ENCODE measurements around the gene MDP1.
"Not testable (repeated sequence)": the region's sequence is repeated elsewhere in the genome, so short reads cannot be mapped to it uniquely, and the experiment has no call there.

Gene MDP1

DNA sequence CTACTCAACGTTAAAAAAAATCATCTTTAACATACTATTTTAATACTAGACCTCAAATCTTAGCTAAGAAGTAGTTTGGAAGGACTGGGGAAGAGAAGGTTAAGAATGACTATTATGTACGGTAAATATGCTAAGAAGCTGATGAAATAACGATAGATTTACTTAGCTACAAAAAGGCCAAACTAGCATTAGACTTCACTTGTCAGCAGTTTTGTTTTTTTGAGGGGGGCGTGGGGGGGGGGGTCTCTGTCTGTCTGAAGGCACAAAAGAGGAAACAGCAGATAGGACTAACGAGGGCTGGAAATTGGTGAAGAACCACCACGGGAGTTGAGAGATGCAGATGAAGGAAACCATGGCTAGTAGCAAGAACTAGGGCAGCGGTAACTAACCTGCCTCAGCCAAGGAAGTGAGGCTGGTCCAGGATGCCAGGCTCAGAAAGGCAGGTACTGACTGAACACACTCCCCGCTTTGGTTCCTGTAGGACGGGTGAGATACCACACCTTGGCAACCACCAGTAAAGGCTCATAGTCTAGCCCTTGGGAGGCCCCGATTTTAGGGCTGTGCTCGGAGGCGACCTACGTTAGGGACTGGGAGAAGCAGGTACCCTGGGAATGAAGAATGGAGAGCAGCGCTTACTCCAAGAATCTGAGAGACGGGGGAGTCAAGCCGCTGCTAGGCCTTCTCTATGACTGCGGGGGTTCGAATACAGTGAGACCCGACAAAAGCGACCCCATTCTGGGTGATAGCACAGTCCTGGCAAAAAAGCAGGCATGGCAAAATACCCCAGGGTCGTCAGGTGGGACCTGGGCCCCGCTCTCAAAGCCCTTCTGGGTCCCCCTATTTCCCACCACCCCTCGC, 15.6 kb upstream of the MDP1 start:
- peak overlapping the region; percentile 98 for H3K4me3 ChIP-seq (ENCODE audit: low read length in 2 of 2)
- H3K9me3 ChIP-seq (ENCODE audit: control insufficient read depth in 2 of 2, low read length in 2 of 2) = no peaks in the 10 kb centered on the region
- H3K36me3 ChIP-seq (ENCODE audit: control insufficient read depth in 2 of 2, insufficient read depth in 2 of 2, low read length in 2 of 2) = peaks cover 14 to 24% of the 10 kb centered on the region in 2 donors
- H3K9ac ChIP-seq (ENCODE audit: low read depth in 1 of 2, low read length in 2 of 2) = peak overlapping the region; percentile 59 to 96
- H3K4me1 ChIP-seq (ENCODE audit: control insufficient read depth in 2 of 2, insufficient read depth in 2 of 2, low read length in 2 of 2) = peaks cover 18 to 19% of the 10 kb centered on the region in 2 donors
- peak overlapping the region; percentile 90 to 93 for H3K27ac ChIP-seq (ENCODE audit: low read depth in 2 of 2, low read length in 2 of 2)
- H3K27me3 ChIP-seq (ENCODE audit: control insufficient read depth in 2 of 2, insufficient read depth in 2 of 2, low read length in 2 of 2) = no peaks in the 10 kb centered on the region

GRCh38 chr14:24228902-24229301, 13.0 kb upstream of the MDP1 start:
- Histone ChIP-seq H3K9ac (ENCODE audit: low read depth in 1 of 2, low read length in 2 of 2) (no peak overlapping the region), H3K36me3 (ENCODE audit: control insufficient read depth in 2 of 2, insufficient read depth in 2 of 2, low read length in 2 of 2) (peaks cover 0 to 10% of the 10 kb centered on the region in 2 donors), H3K27me3 (ENCODE audit: control insufficient read depth in 2 of 2, insufficient read depth in 2 of 2, low read length in 2 of 2) (no peaks in the 10 kb centered on the region), H3K27ac (ENCODE audit: low read depth in 2 of 2, low read length in 2 of 2) (no peak overlapping the region), H3K4me3 (ENCODE audit: low read length in 2 of 2) (no peak overlapping the region), H3K9me3 (ENCODE audit: control insufficient read depth in 2 of 2, low read length in 2 of 2) (no peaks in the 10 kb centered on the region), H3K4me1 (ENCODE audit: control insufficient read depth in 2 of 2, insufficient read depth in 2 of 2, low read length in 2 of 2) (peaks cover 16 to 19% of the 10 kb centered on the region in 2 donors)

DNA sequence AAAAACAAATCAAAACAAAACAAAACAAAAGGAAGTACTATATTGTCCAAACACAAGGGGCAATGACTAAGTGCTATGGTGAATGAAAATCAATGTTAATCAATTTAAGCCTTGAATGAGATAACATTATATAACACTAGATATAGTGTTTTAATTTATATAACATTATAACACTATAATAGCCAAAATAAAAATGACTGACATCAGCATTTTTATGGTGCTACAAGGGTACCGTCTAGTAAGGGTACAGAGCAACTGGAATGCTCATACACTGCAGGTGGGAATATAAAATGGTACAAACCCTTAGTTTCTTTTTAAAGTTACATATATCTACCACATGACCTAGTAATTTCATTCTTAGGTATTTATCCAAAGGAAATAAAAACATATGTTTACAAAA, 10.6 kb upstream of the MDP1 start:
- Histone ChIP-seq H3K9me3 (ENCODE audit: control insufficient read depth in 2 of 2, low read length in 2 of 2) (no peaks in the 10 kb centered on the region), H3K4me3 (ENCODE audit: low read length in 2 of 2) (no peak overlapping the region)

GRCh38 chr14:24224618-24225071, 8.8 kb upstream of the MDP1 start:
- Histone ChIP-seq H3K9me3 (ENCODE audit: control insufficient read depth in 2 of 2, low read length in 2 of 2) (no peaks in the 10 kb centered on the region), H3K4me1 (ENCODE audit: control insufficient read depth in 2 of 2, insufficient read depth in 2 of 2, low read length in 2 of 2) (no peaks in the 10 kb centered on the region), H3K27ac (ENCODE audit: low read depth in 2 of 2, low read length in 2 of 2) (no peak overlapping the region), H3K4me3 (ENCODE audit: low read length in 2 of 2) (no peak overlapping the region), H3K9ac (ENCODE audit: low read depth in 1 of 2, low read length in 2 of 2) (no peak overlapping the region), H3K27me3 (ENCODE audit: control insufficient read depth in 2 of 2, insufficient read depth in 2 of 2, low read length in 2 of 2) (no peaks in the 10 kb centered on the region), H3K36me3 (ENCODE audit: control insufficient read depth in 2 of 2, insufficient read depth in 2 of 2, low read length in 2 of 2) (peaks cover 0 to 10% of the 10 kb centered on the region in 2 donors)

More for the DNA sequence above, 10.6 kb upstream of the MDP1 start:
- H3K27me3 ChIP-seq (ENCODE audit: control insufficient read depth in 2 of 2, insufficient read depth in 2 of 2, low read length in 2 of 2) = no peaks in the 10 kb centered on the region
- H3K27ac ChIP-seq (ENCODE audit: low read depth in 2 of 2, low read length in 2 of 2) = no peak overlapping the region
- H3K36me3 ChIP-seq (ENCODE audit: control insufficient read depth in 2 of 2, insufficient read depth in 2 of 2, low read length in 2 of 2) = peaks cover 0 to 10% of the 10 kb centered on the region in 2 donors
- H3K4me1 ChIP-seq (ENCODE audit: control insufficient read depth in 2 of 2, insufficient read depth in 2 of 2, low read length in 2 of 2) = peaks cover 4 to 7% of the 10 kb centered on the region in 2 donors
- no peak overlapping the region for H3K9ac ChIP-seq (ENCODE audit: low read depth in 1 of 2, low read length in 2 of 2)

- H3K9ac ChIP-seq (ENCODE audit: low read depth in 1 of 2, low read length in 2 of 2); H3K4me3 ChIP-seq (ENCODE audit: low read length in 2 of 2); H3K4me1 ChIP-seq (ENCODE audit: control insufficient read depth in 2 of 2, insufficient read depth in 2 of 2, low read length in 2 of 2); H3K27ac ChIP-seq (ENCODE audit: low read depth in 2 of 2, low read length in 2 of 2); H3K9me3 ChIP-seq (ENCODE audit: control insufficient read depth in 2 of 2, low read length in 2 of 2); H3K27me3 ChIP-seq (ENCODE audit: control insufficient read depth in 2 of 2, insufficient read depth in 2 of 2, low read length in 2 of 2): not testable (repeated sequence)
- H3K36me3 ChIP-seq (ENCODE audit: control insufficient read depth in 2 of 2, insufficient read depth in 2 of 2, low read length in 2 of 2) = peaks cover 3 to 11% of the 10 kb centered on the region in 2 donors
Measured at GRCh38 chr14:24222987-24223386, 7.1 kb upstream of the MDP1 start.

DNA sequence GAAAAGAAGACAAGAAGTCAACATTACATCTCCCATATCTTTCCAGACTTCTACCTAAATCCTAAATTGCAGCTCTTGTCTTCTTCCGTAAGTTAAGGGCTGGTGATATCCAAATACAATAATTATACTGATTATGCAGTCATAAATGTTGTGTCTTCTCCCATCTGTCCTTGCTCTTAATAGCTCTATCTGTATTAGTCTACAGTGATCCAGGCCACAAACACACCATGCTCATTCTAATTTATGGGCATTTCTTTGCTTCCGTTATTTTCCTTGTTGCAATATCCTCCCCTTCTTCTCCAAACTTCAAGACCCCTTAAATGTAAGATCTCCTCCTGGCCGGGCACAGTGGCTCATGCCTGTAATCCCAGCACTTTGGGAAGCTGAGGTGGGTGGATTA, 3.7 kb upstream of the MDP1 start:
- Histone ChIP-seq H3K27me3 (ENCODE audit: control insufficient read depth in 2 of 2, insufficient read depth in 2 of 2, low read length in 2 of 2) (no peaks in the 10 kb centered on the region), H3K27ac (ENCODE audit: low read depth in 2 of 2, low read length in 2 of 2) (no peak overlapping the region), H3K9me3 (ENCODE audit: control insufficient read depth in 2 of 2, low read length in 2 of 2) (no peaks in the 10 kb centered on the region), H3K4me3 (ENCODE audit: low read length in 2 of 2) (no peak overlapping the region), H3K36me3 (ENCODE audit: control insufficient read depth in 2 of 2, insufficient read depth in 2 of 2, low read length in 2 of 2) (peaks cover 5 to 7% of the 10 kb centered on the region in 2 donors), H3K4me1 (ENCODE audit: control insufficient read depth in 2 of 2, insufficient read depth in 2 of 2, low read length in 2 of 2) (peaks cover 0 to 4% of the 10 kb centered on the region in 2 donors), H3K9ac (ENCODE audit: low read depth in 1 of 2, low read length in 2 of 2) (no peak overlapping the region)

DNA sequence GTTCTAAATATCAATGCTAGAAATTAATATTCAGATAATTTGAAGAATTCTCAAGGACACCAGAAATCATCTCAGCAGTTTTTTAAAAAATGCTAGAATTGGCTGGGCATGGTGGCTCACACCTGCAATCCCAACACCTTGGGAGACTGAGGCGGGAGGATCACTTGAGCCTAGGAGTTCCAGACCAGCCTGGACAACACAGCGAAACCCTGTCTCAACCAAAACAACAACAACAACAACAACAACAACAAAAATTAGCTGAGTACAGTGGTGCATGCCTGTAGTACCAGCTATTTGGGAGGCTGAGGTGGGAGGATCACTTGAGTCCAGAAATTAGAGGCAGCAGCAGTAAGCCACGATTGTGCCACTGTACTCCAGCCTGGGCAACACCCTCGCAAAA, 3.2 kb upstream of the MDP1 start:
- H3K36me3 ChIP-seq (ENCODE audit: control insufficient read depth in 2 of 2, insufficient read depth in 2 of 2, low read length in 2 of 2) = peaks cover 7 to 8% of the 10 kb centered on the region in 2 donors
- no peaks in the 10 kb centered on the region for H3K27me3 ChIP-seq (ENCODE audit: control insufficient read depth in 2 of 2, insufficient read depth in 2 of 2, low read length in 2 of 2)
- no peaks in the 10 kb centered on the region for H3K9me3 ChIP-seq (ENCODE audit: control insufficient read depth in 2 of 2, low read length in 2 of 2)
- H3K27ac ChIP-seq (ENCODE audit: low read depth in 2 of 2, low read length in 2 of 2) = no peak overlapping the region
- H3K4me1 ChIP-seq (ENCODE audit: control insufficient read depth in 2 of 2, insufficient read depth in 2 of 2, low read length in 2 of 2) = peaks cover 0 to 4% of the 10 kb centered on the region in 2 donors
- no peak overlapping the region for H3K4me3 ChIP-seq (ENCODE audit: low read length in 2 of 2)
- H3K9ac ChIP-seq (ENCODE audit: low read depth in 1 of 2, low read length in 2 of 2) = no peak overlapping the region

DNA sequence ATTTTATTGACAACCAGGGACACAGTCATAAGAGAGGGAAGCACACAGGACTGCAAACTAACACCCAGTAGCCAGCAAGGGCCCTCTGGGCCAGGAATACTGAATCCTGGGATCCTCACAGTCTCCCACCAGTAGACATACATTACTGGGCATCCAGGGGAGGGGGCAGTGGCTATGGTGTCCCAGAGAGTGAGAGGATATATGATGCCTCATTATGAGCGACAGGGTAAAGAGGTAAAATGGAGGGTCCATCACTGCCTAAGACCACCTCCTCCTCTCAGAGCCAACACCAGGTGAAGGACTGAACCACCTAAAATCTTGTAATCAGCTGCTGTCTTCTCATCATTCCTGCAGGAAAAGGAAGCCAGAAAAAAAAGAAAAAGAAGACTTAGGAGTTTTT, 1.0 kb upstream of the MDP1 start:
- not testable (repeated sequence) for H3K4me3 ChIP-seq (ENCODE audit: low read length in 2 of 2); H3K9me3 ChIP-seq (ENCODE audit: control insufficient read depth in 2 of 2, low read length in 2 of 2); H3K27ac ChIP-seq (ENCODE audit: low read depth in 2 of 2, low read length in 2 of 2); H3K27me3 ChIP-seq (ENCODE audit: control insufficient read depth in 2 of 2, insufficient read depth in 2 of 2, low read length in 2 of 2); H3K36me3 ChIP-seq (ENCODE audit: control insufficient read depth in 2 of 2, insufficient read depth in 2 of 2, low read length in 2 of 2); H3K9ac ChIP-seq (ENCODE audit: low read depth in 1 of 2, low read length in 2 of 2)
- peaks cover 6 to 12% of the 10 kb centered on the region in 2 donors for H3K4me1 ChIP-seq (ENCODE audit: control insufficient read depth in 2 of 2, insufficient read depth in 2 of 2, low read length in 2 of 2)

DNA sequence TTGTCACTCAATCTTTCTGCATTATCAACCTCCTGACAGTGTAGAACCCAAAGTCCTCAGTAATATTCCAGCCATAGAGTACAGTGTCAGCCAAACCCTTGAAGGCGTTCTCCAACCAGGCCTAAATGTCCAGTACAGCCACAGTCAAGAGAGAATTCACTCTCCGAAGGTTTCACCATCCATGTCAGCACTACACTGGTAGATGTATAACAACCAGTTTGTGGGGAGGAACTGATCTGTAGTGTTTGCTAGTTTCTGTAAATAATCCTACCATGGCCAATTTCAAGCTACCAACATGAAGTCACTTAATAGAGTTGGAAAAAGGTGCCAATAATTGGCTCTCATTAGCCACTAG, 456 bp upstream of the MDP1 start:
- peak overlapping the region in 1 of 2 donors; percentile 78 for H3K9ac ChIP-seq (ENCODE audit: low read depth in 1 of 2, low read length in 2 of 2)
- H3K4me1 ChIP-seq (ENCODE audit: control insufficient read depth in 2 of 2, insufficient read depth in 2 of 2, low read length in 2 of 2) = peaks cover 6 to 12% of the 10 kb centered on the region in 2 donors
- peaks cover 10 to 11% of the 10 kb centered on the region in 2 donors for H3K36me3 ChIP-seq (ENCODE audit: control insufficient read depth in 2 of 2, insufficient read depth in 2 of 2, low read length in 2 of 2)
- peak overlapping the region; percentile 84 to 99 for H3K4me3 ChIP-seq (ENCODE audit: low read length in 2 of 2)
- no peaks in the 10 kb centered on the region for H3K27me3 ChIP-seq (ENCODE audit: control insufficient read depth in 2 of 2, insufficient read depth in 2 of 2, low read length in 2 of 2)
- H3K9me3 ChIP-seq (ENCODE audit: control insufficient read depth in 2 of 2, low read length in 2 of 2) = no peaks in the 10 kb centered on the region
- peak overlapping the region in 1 of 2 donors; percentile 97 for H3K27ac ChIP-seq (ENCODE audit: low read depth in 2 of 2, low read length in 2 of 2)

DNA sequence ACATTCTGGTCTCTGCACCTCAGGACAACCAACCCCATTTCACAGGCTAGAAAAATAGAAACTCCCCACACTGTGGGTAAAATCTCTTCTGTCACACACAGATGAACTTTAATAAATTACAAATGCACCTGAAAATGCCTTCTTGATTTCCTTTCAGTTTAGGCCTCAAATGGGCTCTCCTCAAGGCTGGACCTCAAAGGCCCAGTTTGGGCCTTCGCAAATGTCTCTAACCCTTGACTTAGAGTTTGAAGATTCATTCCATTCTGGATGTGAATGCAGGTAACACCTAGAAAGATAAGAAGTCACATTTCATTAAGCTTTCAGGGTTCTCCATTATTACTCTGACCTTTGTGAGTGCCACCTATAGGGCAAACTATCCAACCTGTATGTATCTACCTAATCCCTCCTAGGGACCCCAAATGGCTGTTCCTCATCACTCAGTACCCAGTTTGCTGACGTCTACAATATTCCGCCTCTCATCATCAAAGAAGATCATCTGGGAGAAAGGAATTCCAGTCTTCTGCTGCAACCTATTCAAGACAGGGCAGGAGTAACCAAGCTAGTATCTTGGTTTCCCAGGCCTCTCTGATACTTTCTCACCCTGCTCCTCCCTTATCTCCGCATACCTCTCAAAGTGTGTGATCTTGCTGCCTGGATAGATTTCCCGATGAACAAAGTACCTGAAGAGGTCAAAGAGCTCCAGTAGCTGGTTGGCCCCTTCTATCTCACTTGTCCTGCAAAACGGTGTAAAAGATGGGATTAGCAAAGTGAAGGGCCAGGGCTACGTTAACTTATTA, 1.8 kb downstream of the MDP1 start:
- Histone ChIP-seq H3K4me3 (ENCODE audit: low read length in 2 of 2) (peak overlapping the region; percentile 82 to 91), H3K9me3 (ENCODE audit: control insufficient read depth in 2 of 2, low read length in 2 of 2) (no peaks in the 10 kb centered on the region), H3K9ac (ENCODE audit: low read depth in 1 of 2, low read length in 2 of 2) (peak overlapping the region; percentile 95 to 98), H3K4me1 (ENCODE audit: control insufficient read depth in 2 of 2, insufficient read depth in 2 of 2, low read length in 2 of 2) (peaks cover 6 to 12% of the 10 kb centered on the region in 2 donors), H3K27me3 (ENCODE audit: control insufficient read depth in 2 of 2, insufficient read depth in 2 of 2, low read length in 2 of 2) (no peaks in the 10 kb centered on the region), H3K27ac (ENCODE audit: low read depth in 2 of 2, low read length in 2 of 2) (peak overlapping the region; percentile 99), H3K36me3 (ENCODE audit: control insufficient read depth in 2 of 2, insufficient read depth in 2 of 2, low read length in 2 of 2) (peaks cover 30% of the 10 kb centered on the region in 2 donors)

Data from mucosa of rectum (tissue), 2 donors.